ENCODE results near the gene PROZ.

The PROZ gene

DNA sequence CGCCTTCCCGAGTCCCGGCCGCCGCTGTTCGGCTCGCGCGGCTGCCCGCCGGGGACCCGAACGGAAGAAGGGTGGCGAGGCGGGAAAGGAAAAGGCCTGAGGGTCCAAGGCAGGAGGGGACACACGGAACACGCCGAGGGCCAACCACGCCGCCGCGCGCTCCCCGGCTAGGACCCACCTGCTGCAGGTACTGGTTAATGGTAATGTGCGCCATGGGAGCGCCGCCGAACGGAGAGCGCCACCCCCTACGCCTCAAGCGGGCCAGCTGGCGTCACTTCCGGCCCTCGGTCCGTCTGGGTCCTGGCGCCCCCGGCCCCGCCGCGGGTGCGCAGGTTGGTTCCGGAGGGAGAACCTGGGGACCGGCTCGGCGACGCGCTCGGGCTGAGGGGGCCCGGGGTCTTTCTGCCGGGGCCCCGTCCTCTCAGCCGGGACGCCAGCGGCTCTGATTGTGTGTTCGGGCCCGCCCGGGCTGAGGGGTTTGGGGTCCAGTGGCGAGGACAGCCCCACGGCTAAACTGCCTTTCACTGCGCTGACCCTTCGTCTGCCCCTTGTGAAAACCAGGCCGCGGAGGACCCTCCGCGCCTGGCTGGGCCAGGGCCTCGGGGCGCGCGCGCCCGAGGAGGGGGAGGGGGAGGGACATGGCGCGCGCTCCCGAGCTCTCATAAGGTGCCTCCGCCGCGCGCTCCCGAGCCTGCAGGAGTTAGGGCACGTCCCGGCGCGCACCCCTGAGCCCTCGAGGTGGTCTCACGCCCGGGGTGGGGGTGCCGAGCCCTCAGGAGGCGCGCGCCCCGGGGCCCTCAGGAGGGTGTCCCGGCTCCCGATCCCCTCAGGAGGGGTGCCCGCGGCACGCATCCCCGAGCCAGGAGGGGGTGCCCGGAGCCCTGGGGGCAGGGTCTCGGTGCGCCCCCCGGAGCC, 50.2 kb downstream of the PROZ start, which contains the start of gene PCID2:
Gene PCID2, minus strand, starts transcription at position 249 of the 915 bp plus-strand sequence. Its CDS starts 35 bp downstream, at position 214.
- Histone ChIP-seq H3K9me3 (ENCODE audit: low read depth, low read length) (no peaks in the 10 kb centered on the region), H3K27ac (peak within 1 kb of the TSS; percentile 97), H3K4me3 (peak within 1 kb of the TSS; percentile 89), H3K9ac (ENCODE audit: insufficient read length) (peak within 1 kb of the TSS; percentile 98), H3K36me3 (ENCODE audit: insufficient read depth, low read length) (peaks cover 47% of the 10 kb centered on the region)
- DNase-seq (ENCODE audit: low read depth, low spot score): peak; percentile 22
- TF ChIP-seq EZH2 (IDR thresholded peaks at IDR 0.05): no peak
- TF ChIP-seq POLR2AphosphoS5 (IDR thresholded peaks at IDR 0.05; ENCODE audit: borderline replicate concordance, low read depth, low read length): peak; percentile 92
- TF ChIP-seq FOXP2 (optimal IDR thresholded peaks at IDR 0.05; ENCODE audit: control extremely low read depth, extremely low read length, insufficient read depth): peak; percentile 84

DNA sequence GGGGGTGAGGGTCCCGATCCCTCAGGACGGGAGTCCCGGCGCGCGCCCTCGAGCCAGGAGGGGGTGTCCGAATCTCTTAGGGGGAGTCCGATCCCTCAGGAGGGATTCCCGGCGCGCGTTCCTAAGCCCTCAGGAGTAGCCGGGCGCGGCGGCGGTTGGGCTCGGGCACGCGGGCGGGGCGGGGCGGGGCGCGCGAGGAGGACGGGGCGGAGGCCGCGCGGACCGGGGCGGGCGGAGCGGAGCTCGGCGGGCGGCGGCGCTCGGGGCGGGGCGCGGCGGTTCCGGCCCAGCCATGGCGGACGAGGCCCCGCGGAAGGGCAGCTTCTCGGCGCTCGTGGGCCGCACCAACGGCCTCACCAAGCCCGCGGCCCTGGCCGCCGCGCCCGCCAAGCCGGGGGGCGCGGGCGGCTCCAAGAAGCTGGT, 50.9 kb downstream of the PROZ start, which contains the start of gene CUL4A:
Gene CUL4A, plus strand, starts transcription at position 278 of the 423 bp plus-strand sequence. Its CDS starts 15 bp downstream, at position 293.
- no peak for TF ChIP-seq FOXP2 (optimal IDR thresholded peaks at IDR 0.05; ENCODE audit: control extremely low read depth, extremely low read length, insufficient read depth)
- no peak for TF ChIP-seq EZH2 (IDR thresholded peaks at IDR 0.05)
- no peak for TF ChIP-seq POLR2AphosphoS5 (IDR thresholded peaks at IDR 0.05; ENCODE audit: borderline replicate concordance, low read depth, low read length)
- DNase-seq (ENCODE audit: low read depth, low spot score): no peak
- H3K9ac ChIP-seq (ENCODE audit: insufficient read length): peak within 1 kb of the TSS; percentile 98
- peaks cover 43% of the 10 kb centered on the region for H3K36me3 ChIP-seq (ENCODE audit: insufficient read depth, low read length)
- H3K27ac ChIP-seq: peak within 1 kb of the TSS; percentile 97
- H3K4me3 ChIP-seq: peak within 1 kb of the TSS; percentile 89
- H3K9me3 ChIP-seq (ENCODE audit: low read depth, low read length): no peaks in the 10 kb centered on the region

DNA sequence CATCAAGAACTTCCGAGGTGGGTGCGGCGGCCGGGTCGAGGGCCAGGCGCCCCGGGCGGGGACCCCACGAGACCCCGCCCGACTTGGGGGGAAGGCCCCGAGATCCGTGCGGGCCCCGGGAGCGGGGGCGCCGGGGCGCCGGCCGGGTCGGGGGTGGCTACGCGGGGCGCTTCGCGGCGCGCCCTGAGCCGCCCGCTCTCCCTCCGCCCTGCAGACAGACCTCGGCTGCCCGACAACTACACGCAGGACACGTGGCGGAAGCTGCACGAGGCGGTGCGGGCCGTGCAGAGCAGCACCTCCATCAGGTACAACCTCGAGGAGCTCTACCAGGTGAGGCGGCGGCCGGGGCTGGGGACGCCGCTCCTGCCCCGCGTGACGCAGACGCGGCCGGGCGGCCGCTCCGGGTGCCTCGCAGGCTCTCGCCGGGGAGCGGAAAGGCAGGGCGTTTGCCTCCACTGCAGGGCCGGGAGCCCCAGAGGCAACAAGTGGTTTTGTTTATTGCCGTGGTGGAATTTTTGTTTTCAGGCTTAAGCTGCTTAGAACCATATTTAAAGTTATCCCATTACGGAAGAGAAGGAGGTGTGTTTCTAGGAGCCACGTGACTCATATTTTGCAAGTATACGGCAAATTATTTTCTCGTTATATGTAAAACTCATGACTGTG, 51.4 kb downstream of the PROZ start:
- peak overlapping the region; percentile 79 for H3K27ac ChIP-seq
- TF ChIP-seq POLR2AphosphoS5 (IDR thresholded peaks at IDR 0.05; ENCODE audit: borderline replicate concordance, low read depth, low read length) (peak; percentile 32; the same call in 1 of the 2 replicates), EZH2 (IDR thresholded peaks at IDR 0.05) (no peak), FOXP2 (optimal IDR thresholded peaks at IDR 0.05; ENCODE audit: control extremely low read depth, extremely low read length, insufficient read depth) (no peak)
- H3K9me3 ChIP-seq (ENCODE audit: low read depth, low read length): no peaks in the 10 kb centered on the region
- DNase-seq (ENCODE audit: low read depth, low spot score): peak; percentile 55
- peaks cover 38% of the 10 kb centered on the region for H3K36me3 ChIP-seq (ENCODE audit: insufficient read depth, low read length)
- peak overlapping the region; percentile 68 for H3K9ac ChIP-seq (ENCODE audit: insufficient read length)
- H3K4me3 ChIP-seq: peak overlapping the region; percentile 87

DNA sequence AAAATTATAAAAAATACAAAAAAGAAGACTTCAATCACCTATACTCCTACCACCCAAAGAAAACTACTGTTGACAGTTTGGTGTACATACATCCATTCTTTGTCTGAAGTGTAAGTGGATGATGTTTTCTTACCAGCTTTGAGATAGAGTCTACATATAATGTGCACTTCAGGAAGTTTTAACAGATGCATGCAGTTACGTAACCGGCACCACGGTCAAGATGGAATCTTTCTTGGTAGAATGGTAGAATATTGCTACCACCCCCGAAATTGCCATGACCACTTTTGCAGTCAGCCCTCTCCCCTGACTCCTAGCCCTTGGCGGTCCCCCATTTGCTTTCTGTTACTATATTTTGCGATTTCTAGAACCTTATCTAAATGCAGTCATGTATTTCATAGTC, 52.4 kb downstream of the PROZ start:
- DNase-seq (ENCODE audit: low read depth, low spot score): no peak
- no peak for TF ChIP-seq POLR2AphosphoS5 (IDR thresholded peaks at IDR 0.05; ENCODE audit: borderline replicate concordance, low read depth, low read length)
- no peak for TF ChIP-seq FOXP2 (optimal IDR thresholded peaks at IDR 0.05; ENCODE audit: control extremely low read depth, extremely low read length, insufficient read depth)
- no peak for TF ChIP-seq EZH2 (IDR thresholded peaks at IDR 0.05)
- H3K9me3 ChIP-seq (ENCODE audit: low read depth, low read length): no peaks in the 10 kb centered on the region
- peak overlapping the region; percentile 87 for H3K4me3 ChIP-seq
- H3K36me3 ChIP-seq (ENCODE audit: insufficient read depth, low read length): peaks cover 33% of the 10 kb centered on the region
- H3K9ac ChIP-seq (ENCODE audit: insufficient read length): peak overlapping the region; percentile 68
- peak overlapping the region; percentile 79; the same call in 1 of the 2 replicates for H3K27ac ChIP-seq

DNA sequence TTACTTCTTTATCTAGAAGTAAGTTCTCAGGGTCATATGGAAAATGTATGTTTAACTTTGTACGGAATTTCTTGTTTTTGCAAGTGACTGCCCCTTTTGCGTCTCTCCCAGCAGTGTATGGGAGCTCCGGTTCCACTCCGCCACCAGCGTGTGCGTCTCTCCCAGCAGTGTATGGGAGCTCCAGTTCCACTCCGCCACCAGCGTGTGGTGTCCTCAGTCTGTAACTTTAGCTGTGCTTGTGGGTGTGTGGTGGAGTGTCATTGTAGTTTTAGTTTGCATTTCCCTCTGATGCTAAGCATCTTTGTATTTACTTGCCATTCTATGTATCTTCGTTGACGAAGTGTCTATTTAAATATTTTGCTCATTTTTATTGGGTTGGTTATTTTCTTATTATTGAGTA, 53.3 kb downstream of the PROZ start:
- no peaks in the 10 kb centered on the region for H3K9me3 ChIP-seq (ENCODE audit: low read depth, low read length)
- H3K4me3 ChIP-seq: no peak overlapping the region
- no peak overlapping the region for H3K27ac ChIP-seq
- peaks cover 23% of the 10 kb centered on the region for H3K36me3 ChIP-seq (ENCODE audit: insufficient read depth, low read length)
- DNase-seq (ENCODE audit: low read depth, low spot score): no peak
- TF ChIP-seq POLR2AphosphoS5 (IDR thresholded peaks at IDR 0.05; ENCODE audit: borderline replicate concordance, low read depth, low read length) (no peak), FOXP2 (optimal IDR thresholded peaks at IDR 0.05; ENCODE audit: control extremely low read depth, extremely low read length, insufficient read depth) (no peak), EZH2 (IDR thresholded peaks at IDR 0.05) (no peak)
- no peak overlapping the region for H3K9ac ChIP-seq (ENCODE audit: insufficient read length)

DNA sequence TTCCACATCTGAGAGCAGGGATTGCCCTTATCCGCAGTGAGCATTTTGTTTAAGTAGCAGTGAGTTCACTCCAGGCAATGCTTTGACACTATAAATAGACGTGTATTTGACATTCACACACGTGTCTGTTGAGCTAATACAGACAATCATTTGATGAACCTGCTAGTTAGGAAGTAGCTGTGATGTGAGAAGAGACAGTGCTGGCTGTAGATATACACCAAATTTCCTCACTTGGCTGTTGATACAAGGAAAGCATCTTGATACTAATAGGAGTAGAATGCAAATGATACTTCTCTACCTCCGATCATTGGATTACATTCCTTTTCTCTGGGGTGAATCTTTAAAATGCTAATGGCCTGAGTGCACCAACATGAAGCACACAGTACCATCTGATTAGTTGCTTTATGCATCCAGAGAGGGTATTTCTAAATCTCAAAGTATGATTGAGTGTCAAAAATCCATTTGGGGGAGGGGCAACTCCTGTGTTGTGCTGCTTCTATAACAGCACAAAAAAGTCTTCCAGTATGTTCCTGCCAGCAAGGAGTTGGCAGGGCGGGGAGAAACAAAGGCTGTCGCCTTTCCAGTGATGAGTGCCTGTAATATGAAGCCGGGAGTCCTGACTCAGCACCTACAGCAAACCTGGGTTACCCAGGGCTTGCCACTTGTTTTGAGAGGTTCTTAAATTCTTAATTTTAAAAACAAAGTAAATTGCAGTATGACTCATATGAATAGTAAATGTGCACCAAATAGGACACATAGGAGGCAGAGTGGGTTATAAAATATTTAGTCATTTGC, 58.0 kb downstream of the PROZ start:
- no peak for DNase-seq (ENCODE audit: low read depth, low spot score)
- no peaks in the 10 kb centered on the region for H3K9me3 ChIP-seq (ENCODE audit: low read depth, low read length)
- no peak for TF ChIP-seq POLR2AphosphoS5 (IDR thresholded peaks at IDR 0.05; ENCODE audit: borderline replicate concordance, low read depth, low read length)
- TF ChIP-seq FOXP2 (optimal IDR thresholded peaks at IDR 0.05; ENCODE audit: control extremely low read depth, extremely low read length, insufficient read depth): no peak
- TF ChIP-seq EZH2 (IDR thresholded peaks at IDR 0.05): no peak
- H3K36me3 ChIP-seq (ENCODE audit: insufficient read depth, low read length): peaks cover 22% of the 10 kb centered on the region
- H3K4me3 ChIP-seq: peak overlapping the region; percentile 56
- peak overlapping the region; percentile 79 for H3K27ac ChIP-seq
- H3K9ac ChIP-seq (ENCODE audit: insufficient read length): no peak overlapping the region

DNA sequence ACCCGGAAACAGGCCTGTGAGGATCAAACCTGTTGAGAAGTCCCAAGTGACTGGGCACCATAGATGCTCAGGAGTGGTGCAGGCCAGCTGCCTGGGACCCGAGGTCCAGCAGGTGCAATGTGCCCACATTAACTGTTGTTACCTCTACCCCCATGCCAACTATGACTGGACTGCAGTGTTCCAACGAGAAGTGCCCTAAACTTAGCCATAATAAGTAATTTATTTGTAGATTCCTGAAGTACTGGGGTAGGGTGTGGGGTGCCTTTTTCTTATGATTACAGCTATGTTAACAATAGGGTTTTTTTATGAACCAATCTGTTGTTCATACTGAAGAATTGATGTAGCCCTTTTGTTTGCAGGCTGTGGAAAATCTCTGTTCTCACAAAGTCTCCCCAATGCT, 60.1 kb downstream of the PROZ start:
- no peak overlapping the region for H3K9ac ChIP-seq (ENCODE audit: insufficient read length)
- H3K9me3 ChIP-seq (ENCODE audit: low read depth, low read length): no peaks in the 10 kb centered on the region
- peaks cover 24% of the 10 kb centered on the region for H3K36me3 ChIP-seq (ENCODE audit: insufficient read depth, low read length)
- no peak overlapping the region for H3K27ac ChIP-seq
- no peak for DNase-seq (ENCODE audit: low read depth, low spot score)
- TF ChIP-seq POLR2AphosphoS5 (IDR thresholded peaks at IDR 0.05; ENCODE audit: borderline replicate concordance, low read depth, low read length) (no peak), FOXP2 (optimal IDR thresholded peaks at IDR 0.05; ENCODE audit: control extremely low read depth, extremely low read length, insufficient read depth) (no peak), EZH2 (IDR thresholded peaks at IDR 0.05) (no peak)
- no peak overlapping the region for H3K4me3 ChIP-seq
